Esophagus squamous epithelium (tissue), 5 donors: Measurements from ENCODE around the gene DMKN. TPM values are rescaled to one million over a fixed set of nuclear protein-coding genes. Genes with fewer than 3 reads are reported as not detected.

Experiments used
- DNase-seq: peaks from one replicate; lab custom pipeline; 2025; lab: John Stamatoyannopoulos, UW
- H3K27ac ChIP-seq, 4 donors: fragments of 200-600 bp; sonication (generic); one replicate each; pipeline ENCODE4 v1.5.1; 2016 to 2019; ENCODE audit warnings: mild to moderate bottlenecking in 1 of 4
- H3K27me3 ChIP-seq, 4 donors: fragments of 200-600 bp; sonication (generic); 1 replicate in 3 of 4; 2 replicates in 1 of 4; pipeline versions ENCODE4 v1.5.1 to v1.6.0; 2017 to 2021; ENCODE audit warnings: antibody characterized with exemption in 1 of 4
- H3K36me3 ChIP-seq, 3 donors: fragments of 200-600 bp; sonication (generic); one replicate each; pipeline ENCODE4 v1.5.1; 2016 to 2019
- H3K4me1 ChIP-seq, 3 donors: fragments of 200-600 bp; sonication (generic); one replicate each; pipeline ENCODE4 v1.5.1; 2017 to 2019
- H3K4me3 ChIP-seq, 4 donors: fragments of 200-600 bp; sonication (generic); 1 replicate in 3 of 4; 2 replicates in 1 of 4; pipeline ENCODE4 v1.5.1; 2016 to 2019; ENCODE audit warnings: mild to moderate bottlenecking in 2 of 4, moderate library complexity in 1 of 4
- H3K9me3 ChIP-seq, 3 donors: fragments of 200-600 bp; sonication (generic); one replicate each; pipeline ENCODE4 v1.5.1; 2016 to 2019
- POLR2A ChIP-seq, 4 donors: fragments of 450-650 bp; IDR thresholded peaks; one replicate each; pipeline ENCODE4 v1.6.1; 2017; ENCODE audit warnings: antibody characterized with exemption in 4 of 4, mild to moderate bottlenecking in 4 of 4, moderate library complexity in 3 of 4
- WGBS, 2 donors: methylation state at CpG; one replicate each; pipeline ENCODE4 v1.1.5; 2018; 5-methylcytosine and 5-hydroxymethylcytosine counted together
- intact Hi-C: fragments of 100-400 bp; cut with DNase I; formaldehyde crosslinking; loops from one replicate; pipeline ENCODE4 v1.15.0; 2022
- total RNA-seq, 4 donors: library from RNA; depleted of rRNA; stranded (reverse); fragments of >200 nt; gene quantifications; one replicate each; pipeline ENCODE4 v1.1.0, GENCODE V29; 2016
- TF ChIP-seq, protein P1 (sequence below), 6 experiments: fragments of 450-650 bp in 4 of 6; fragments of 200-600 bp in 2 of 6; sonication (generic) in 2 of 6; IDR thresholded peaks; one replicate each; pipeline ENCODE4 v1.5.1; 2016 to 2019; ENCODE audit warnings: antibody characterized with exemption in 6 of 6, mild to moderate bottlenecking in 4 of 6, moderate library complexity in 4 of 6
- donor health status: DM: yes; HTN: yes; CAD: no.

Gene DMKN
- total RNA-seq, 4 donors from 2014 or later, result 81.6 to 449 (median 257) TPM

DNA sequence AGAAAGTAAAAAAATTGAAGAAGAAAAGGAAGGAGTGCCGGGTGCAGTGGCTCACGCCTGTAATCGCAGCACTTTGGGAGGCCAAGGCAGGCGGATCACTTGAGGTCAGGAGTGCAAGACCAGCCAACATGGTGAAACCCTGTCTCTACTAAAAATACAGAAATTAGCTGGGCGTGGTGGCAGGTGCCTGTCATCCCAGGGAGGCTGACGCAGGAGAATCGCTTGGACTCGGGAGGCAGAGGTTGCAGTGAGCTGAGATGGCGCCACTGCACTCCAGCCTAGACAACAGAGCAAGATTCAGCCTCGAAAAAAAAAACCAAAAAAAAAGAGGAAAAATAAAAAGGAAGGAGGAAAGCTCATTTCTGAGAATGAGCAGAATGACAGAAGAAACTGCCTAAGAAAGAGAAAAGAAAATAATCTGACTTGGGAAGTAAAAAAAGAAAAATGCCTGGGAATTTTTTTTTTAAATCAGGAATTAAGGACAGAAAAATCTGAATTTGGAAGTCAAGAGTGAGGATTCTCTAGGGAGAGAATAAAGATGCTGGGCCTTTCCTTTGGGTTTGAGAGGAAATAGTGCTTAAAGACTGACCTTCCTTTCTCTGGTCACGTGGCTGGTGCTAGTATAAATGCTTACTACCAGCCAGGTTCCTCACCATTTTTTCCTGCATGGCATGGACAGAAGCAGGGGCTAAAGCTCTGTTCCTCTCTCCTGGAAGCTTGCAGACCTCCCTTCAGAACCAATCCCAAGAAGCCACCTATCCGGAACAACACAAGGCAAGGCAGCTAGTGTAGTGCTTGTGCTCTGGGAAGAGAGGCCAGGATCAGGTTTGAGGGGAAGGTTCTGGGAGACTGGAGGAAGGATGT, 65.6 kb downstream of the DMKN start, which contains the start of gene FFAR2:
FFAR2 (plus strand) TSS at position 652 of the 864 bp plus-strand sequence. CDS start 1,458 bp downstream, outside the sequence.
- DNase-seq, result no peak
- Histone ChIP-seq H3K27ac (peak within 1 kb of the TSS; percentile 45 to 74 (median 52)), H3K4me1 (peaks cover 14 to 34% (median 16%) of the 10 kb centered on the region in 3 donors), H3K4me3 (no peak within 1 kb of the TSS), H3K27me3 (peaks cover 0 to 62% (median 0%) of the 10 kb centered on the region in 4 donors), H3K36me3 (no peaks in the 10 kb centered on the region), H3K9me3 (no peaks in the 10 kb centered on the region)
- WGBS, 2 donors, result 74 to 76% methylated on average over 11 of the region's 12 CpGs
- TF ChIP-seq, protein P1, sequence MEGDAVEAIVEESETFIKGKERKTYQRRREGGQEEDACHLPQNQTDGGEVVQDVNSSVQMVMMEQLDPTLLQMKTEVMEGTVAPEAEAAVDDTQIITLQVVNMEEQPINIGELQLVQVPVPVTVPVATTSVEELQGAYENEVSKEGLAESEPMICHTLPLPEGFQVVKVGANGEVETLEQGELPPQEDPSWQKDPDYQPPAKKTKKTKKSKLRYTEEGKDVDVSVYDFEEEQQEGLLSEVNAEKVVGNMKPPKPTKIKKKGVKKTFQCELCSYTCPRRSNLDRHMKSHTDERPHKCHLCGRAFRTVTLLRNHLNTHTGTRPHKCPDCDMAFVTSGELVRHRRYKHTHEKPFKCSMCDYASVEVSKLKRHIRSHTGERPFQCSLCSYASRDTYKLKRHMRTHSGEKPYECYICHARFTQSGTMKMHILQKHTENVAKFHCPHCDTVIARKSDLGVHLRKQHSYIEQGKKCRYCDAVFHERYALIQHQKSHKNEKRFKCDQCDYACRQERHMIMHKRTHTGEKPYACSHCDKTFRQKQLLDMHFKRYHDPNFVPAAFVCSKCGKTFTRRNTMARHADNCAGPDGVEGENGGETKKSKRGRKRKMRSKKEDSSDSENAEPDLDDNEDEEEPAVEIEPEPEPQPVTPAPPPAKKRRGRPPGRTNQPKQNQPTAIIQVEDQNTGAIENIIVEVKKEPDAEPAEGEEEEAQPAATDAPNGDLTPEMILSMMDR (IDR thresholded peaks at IDR 0.05), result no peak
- TF ChIP-seq POLR2A (IDR thresholded peaks at IDR 0.05), result no peak
- intact Hi-C loops, result no loop called here

Other genes with a start within 250 kb of the DMKN start
- gene USF2, start 244.7 kb downstream of the DMKN start, total RNA-seq, result 10 to 100 TPM; 56.1 to 79.7 (median 59.0) TPM
- not detected for gene HAMP, start 231.1 kb downstream of the DMKN start, total RNA-seq
- gene MAG, start 221.5 kb downstream of the DMKN start, total RNA-seq, result 1 to 10 TPM in 1 of 4 donors, not detected in 3; 2.3 TPM
- gene CD22, start 184.5 kb downstream of the DMKN start, total RNA-seq, result 1 to 10 TPM in 2 of 4 donors, under 1 TPM in 2; 0.11 to 6.1 (median 1.9) TPM
- not detected for gene FFAR1, start 165.7 kb downstream of the DMKN start, total RNA-seq
- not detected for gene FFAR3, start 155.2 kb downstream of the DMKN start, total RNA-seq
- gene GPR42, start 142.6 kb downstream of the DMKN start, total RNA-seq, result not detected
- gene FFAR2, start 65.4 kb downstream of the DMKN start, total RNA-seq, result 1 to 10 TPM in 1 of 4 donors, under 1 TPM in 2, not detected in 1; 0.49 to 2.5 (median 0.56) TPM
- gene KRTDAP, start 23.2 kb downstream of the DMKN start, total RNA-seq, result 100 to 1,000 TPM in 2 of 4 donors, 10 to 100 TPM in 1, 1 to 10 TPM in 1; 4.6 to 656 (median 111) TPM
- gene SBSN, start 14.7 kb upstream of the DMKN start, total RNA-seq, result 1,000 to 10,000 TPM in 1 of 4 donors, 100 to 1,000 TPM in 2, 10 to 100 TPM in 1; 58.2 to 1,096 (median 541) TPM
- not detected for gene GAPDHS, start 19.8 kb upstream of the DMKN start, total RNA-seq
- gene TMEM147, start 32.0 kb upstream of the DMKN start, total RNA-seq, result 100 to 1,000 TPM in 1 of 4 donors, 10 to 100 TPM in 3; 68.1 to 119 (median 89.6) TPM
- under 1 TPM in 1 of 4 donors, not detected in 3; 0.18 TPM for gene ATP4A, start 50.0 kb upstream of the DMKN start, total RNA-seq
- gene PMIS2, start 72.5 kb upstream of the DMKN start, total RNA-seq, result not detected
- 10 to 100 TPM in 2 of 4 donors, 1 to 10 TPM in 2; 3.5 to 11.5 (median 10.6) TPM for gene HAUS5, start 99.1 kb upstream of the DMKN start, total RNA-seq
- 10 to 100 TPM; 52.1 to 59.1 (median 53.0) TPM for gene RBM42, start 115.4 kb upstream of the DMKN start, total RNA-seq
- under 1 TPM in 2 of 4 donors, not detected in 2; 0.31 to 0.44 TPM for gene ETV2, start 128.1 kb upstream of the DMKN start, total RNA-seq
- 100 to 1,000 TPM; 582 to 942 (median 761) TPM for gene COX6B1, start 134.7 kb upstream of the DMKN start, total RNA-seq
- 10 to 100 TPM in 1 of 4 donors, 1 to 10 TPM in 2, not detected in 1; 4.6 to 18.7 (median 9.8) TPM for gene UPK1A, start 152.9 kb upstream of the DMKN start, total RNA-seq
- under 1 TPM in 1 of 4 donors, not detected in 3; 0.38 TPM for gene ZBTB32, start 190.9 kb upstream of the DMKN start, total RNA-seq
- 10 to 100 TPM in 3 of 4 donors, 1 to 10 TPM in 1; 7.5 to 33.7 (median 15.6) TPM for gene KMT2B, start 204.4 kb upstream of the DMKN start, total RNA-seq
- gene IGFLR1, start 228.8 kb upstream of the DMKN start, total RNA-seq, result 1 to 10 TPM in 3 of 4 donors, under 1 TPM in 1; 0.87 to 4.8 (median 4.3) TPM
- gene U2AF1L4, start 231.8 kb upstream of the DMKN start, total RNA-seq, result 10 to 100 TPM; 10.2 to 19.0 (median 17.5) TPM
- gene PSENEN, start 232.0 kb upstream of the DMKN start, total RNA-seq, result 10 to 100 TPM; 23.3 to 33.9 (median 32.3) TPM
- gene LIN37, start 234.9 kb upstream of the DMKN start, total RNA-seq, result 10 to 100 TPM in 2 of 4 donors, 1 to 10 TPM in 2; 5.7 to 13.4 (median 9.5) TPM
- gene HSPB6, start 243.4 kb upstream of the DMKN start, total RNA-seq, result 10 to 100 TPM in 1 of 4 donors, 1 to 10 TPM in 3; 1.7 to 21.9 (median 3.6) TPM
- 1 to 10 TPM; 3.7 to 9.7 (median 8.6) TPM for gene PROSER3, start 244.5 kb upstream of the DMKN start, total RNA-seq